Measurements from ENCODE around the gene CACNG5.

The CACNG5 gene

DNA sequence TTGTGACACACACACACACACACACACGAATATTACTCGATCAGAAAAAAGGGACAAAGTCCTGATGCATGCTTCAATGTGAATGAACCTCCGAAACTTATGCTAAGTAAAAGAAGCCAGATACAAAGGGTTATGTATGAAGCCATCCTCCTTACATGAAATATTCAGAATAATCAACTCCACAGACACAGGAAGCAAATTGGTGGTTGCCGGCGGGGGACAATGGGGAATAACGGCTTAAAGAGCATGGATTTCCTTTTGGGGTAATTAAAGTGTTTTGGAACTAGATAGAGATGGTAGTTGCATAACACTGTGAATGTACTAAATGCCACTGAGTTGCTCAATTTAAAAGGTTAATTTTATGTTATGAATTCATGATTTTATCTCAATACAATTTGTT, 8.1 kb upstream of the CACNG5 start:
- no peak for DNase-seq (ENCODE audit: low read depth in 2 of 2)

DNA sequence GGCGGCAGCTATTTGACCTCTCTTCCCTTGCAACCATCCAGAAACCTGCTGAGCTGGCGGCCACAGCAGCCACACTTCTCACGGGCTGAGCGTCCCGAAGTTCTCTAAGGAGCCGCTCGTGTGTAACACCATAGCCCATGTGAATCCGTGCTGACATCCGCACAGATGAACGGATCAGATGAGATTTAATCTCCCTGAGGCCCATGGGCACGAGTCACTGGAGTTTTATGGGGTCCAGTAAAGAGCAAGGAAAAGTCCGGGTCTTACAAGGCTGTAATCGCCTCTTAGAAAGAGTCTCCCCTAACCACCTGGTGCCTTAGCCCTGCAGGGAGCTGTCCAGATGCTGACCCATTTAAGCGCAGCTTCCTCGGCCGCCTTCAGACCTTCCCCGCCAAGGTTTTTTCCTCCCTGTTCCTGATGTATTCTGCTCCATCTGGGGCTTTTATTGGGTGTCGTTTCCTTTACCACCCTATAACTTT, 5.5 kb upstream of the CACNG5 start:
- no peak for DNase-seq (ENCODE audit: low read depth in 2 of 2)

DNA sequence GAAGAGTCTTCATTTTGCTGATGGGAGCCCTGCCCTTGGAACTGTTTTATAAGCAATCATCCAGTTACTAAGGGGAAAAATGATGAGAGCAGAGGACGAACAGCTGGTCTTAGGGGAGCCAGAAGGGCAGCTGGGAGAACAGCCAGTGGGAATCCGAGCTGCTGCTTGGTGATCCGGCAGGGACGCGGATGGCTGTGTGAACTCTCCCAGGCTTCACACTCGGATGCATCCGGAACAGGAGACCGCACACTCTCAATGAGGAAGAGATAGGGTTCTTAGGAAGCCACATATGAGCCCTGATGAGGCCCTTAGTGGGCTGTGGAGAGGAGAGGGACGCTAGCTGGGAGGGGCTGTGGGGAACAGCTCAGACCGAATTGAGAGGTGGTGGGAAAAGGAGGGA, 5.0 kb upstream of the CACNG5 start:
- no peak for DNase-seq (ENCODE audit: low read depth in 2 of 2)

DNA sequence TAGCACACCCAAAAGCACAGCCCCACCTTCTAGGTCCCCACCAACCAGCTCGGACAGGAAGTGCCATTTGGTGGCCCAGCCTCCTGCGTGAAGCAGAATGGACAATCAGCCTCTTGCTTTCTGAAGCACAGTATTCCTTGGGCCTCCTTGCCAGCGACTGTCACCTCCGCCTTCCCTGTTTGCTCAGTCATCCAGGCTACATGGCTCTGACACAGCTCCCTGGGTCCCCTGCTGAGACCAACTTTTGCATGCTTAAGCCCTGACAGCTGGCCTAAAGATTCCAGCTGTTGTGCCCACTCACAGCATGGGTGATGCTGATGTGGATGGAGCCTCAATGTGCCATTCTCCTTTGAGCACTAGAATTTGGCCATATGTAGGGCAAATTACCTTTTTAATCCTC, 4.5 kb upstream of the CACNG5 start:
- no peak for DNase-seq (ENCODE audit: low read depth in 2 of 2)

DNA sequence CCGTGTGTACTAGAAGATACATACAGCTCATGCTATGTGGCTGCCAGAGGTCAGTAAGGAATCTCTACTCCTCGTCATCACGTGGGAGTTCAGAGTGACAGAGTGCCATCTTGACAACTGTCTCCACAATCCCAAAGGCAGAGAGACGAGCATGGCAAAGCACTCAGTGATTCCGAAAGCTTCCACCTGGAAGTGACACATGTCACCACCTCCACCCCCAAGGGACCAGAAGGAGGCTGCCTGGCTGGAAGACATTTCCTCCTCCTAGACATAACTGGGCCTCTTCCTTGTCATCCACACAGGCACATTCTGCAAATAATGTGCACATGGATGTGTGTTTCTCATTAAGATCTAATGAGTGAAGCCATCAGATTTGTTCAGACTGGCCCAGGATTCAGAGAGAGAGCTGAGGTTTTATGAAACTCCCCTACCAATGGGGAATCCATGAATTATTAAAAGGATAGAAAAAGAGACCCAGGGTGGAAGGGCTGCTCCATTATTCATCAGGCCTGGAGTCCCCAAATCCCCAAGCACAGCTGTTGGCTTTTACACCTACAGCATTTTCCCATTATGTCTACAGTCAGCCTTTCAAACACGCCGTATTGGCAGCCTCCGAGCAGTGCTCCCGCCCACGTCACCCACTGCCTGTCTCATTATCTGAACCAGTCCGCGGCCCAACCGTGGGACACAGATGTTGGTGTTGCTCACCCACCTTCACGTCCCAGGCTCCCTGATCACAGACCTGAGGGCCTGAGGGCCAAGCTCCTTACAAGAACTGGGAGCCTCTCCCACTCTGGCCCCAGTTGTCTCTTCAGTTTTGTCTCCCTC, 3.3 kb upstream of the CACNG5 start:
- no peak for DNase-seq (ENCODE audit: low read depth in 2 of 2)

DNA sequence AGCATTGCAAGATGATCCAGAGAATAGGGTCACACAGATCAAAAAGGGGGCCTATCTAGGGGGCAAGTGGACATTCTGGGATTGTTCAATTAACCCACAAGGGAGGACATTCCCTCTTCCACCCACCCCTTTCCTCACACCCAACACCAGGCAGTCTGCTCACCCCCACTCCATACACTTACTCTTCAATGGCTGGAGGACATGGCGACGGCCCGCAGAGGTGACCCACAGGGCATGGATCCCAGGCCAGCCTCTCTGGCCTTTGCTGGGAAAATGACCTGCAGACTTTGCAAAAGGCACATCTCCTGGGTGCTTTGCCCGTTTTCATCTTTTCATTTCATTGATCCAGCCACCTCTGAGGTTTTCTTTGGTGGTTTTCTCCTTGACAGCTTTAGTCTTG, 1.7 kb upstream of the CACNG5 start:
- DNase-seq (ENCODE audit: low read depth in 2 of 2): no peak

DNA sequence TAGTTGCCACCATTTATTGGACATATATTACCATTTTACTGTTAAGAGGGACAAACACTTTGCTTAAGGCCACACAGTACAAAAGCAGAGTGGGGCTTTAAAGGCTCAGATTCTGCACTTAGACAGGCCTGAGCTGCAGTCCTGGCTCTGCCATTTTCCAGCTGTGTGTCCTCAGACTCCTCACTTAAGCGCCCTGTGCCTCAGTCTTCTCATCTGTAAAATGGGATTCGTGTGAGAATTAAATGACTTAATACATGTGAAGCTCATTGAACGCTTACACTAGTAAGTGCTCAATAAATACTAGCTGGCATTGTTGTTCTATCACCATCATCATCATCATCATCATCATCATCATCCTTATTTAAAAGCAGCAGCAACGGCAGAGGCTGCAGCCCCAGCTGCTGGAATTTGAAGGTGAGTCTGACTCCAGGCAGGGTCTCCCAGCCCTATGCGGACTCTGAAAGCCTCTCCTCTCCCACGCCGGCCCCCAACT, 445 bp upstream of the CACNG5 start:
- DNase-seq (ENCODE audit: low read depth in 2 of 2): no peak

DNA sequence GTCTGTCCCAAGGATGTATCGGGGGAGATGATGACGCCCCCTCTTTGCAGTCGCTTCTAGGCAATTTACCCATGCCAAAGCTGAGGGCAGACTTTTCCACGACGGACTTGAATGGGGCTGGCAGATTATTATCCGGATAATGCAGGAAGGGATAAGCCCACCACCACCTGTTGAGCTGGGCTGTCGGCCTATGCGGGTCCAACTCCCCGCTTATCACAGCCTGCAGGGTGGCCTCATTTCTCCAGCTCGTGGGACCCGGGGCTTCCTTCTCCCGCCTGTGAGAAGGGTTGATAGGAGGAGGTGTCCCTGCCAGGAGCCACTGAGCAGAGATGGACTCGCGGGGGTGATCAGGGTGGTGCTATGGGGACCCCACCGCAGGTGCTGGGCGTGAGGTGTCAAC, 559 bp downstream of the CACNG5 start:
- no peak for DNase-seq (ENCODE audit: low read depth in 2 of 2)

DNA sequence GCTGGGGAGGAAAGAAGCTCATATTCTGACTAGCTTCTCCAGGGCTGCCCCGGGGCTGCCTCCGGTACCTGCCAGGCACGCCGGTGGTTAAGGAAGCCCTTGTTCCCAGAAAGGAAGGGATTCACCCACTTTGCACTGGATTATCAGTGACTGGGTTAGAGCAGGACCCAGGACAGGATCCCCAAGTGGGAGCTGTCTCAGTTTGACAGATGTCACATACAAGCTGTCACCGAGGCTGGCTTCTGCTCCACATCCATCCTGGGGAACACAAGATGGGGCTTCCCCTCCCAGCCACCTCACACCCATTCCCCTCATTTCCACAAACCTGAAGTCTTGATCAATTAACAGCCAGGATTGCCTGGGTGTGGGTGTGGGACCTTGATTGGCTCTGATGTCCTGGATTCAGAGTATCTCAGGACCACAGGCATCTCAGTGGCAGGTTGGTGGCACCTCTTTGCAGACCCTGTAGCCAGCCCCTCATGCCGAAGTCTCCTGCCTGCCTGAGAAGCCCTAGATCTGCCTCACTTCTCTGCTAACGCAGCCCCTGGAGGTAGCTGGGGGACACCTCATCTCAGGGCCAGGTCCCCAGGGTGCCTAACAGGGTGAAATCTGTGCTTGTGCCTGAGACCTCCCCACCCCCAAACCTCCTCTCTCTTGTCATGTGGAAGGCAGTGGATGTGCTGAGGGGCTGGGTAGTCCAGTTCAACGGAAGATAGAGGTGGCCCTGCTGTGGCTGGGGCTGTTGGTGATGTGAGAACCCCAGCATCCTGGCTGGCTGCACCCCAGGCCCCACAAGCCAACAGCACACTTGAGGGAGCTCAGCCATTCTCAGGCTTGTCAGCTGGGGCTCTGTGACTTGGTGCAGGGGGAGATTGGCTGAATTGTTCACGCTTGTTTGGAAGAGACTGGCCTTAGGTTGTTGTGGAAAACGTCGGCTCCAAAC, 1.4 kb downstream of the CACNG5 start:
- DNase-seq (ENCODE audit: low read depth in 2 of 2): no peak

DNA sequence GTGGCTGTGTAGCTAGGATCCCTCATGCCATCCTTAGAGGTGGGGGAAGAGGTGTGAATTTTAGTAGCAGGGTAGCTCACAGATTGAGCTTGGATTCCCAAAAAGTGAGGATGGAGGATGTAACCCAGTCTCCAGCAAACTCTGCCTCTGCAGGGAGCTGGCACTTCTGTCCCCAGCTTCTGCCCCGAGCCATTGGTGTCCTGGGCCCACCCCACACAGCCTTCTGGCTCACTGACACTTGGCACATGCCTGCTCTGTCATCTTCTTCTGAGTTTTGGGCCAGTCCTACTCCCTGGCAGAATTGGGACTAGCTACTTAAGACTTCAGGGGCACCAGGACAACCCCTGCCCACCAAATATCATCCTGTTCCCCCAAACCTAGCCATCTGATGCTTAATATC, 2.3 kb downstream of the CACNG5 start:
- DNase-seq (ENCODE audit: low read depth in 2 of 2): no peak

DNA sequence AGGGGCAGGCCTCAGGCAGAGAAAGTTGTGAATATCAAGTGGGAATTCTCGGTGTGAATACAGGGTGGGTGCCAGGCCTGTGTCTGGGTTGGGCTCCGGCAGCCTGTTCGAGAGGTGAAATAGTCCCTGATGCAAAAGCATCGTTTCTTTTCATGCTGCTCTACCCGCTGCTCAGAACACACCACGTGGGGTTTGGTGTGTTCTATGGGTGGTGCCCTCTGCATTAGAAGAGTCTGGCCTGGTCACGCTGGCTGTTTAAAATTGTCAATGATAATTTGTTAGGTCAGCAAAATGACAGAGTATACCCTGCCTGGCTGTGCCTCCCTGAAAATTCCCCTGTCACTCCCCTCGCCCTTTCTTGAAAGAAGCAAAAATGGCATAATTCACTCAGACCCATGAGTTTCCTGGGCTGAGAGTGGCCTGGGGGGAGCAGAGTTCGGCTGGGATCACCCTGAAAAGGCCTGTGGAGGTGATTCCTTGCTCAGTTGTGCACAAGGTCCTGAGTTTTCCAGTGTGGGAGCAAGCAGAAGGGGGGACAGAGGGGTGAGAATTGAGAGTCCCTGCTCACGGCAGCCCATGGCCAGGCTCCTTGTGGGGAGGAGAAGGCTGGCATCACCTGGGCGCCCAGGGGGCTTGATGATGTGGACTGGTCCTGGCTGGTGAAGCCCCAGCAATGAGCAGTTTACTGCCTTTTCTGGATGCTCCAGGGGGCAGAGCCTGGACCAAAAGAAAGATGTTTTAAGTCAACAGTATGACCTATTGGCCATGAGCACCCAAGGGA, 3.2 kb downstream of the CACNG5 start:
- DNase-seq (ENCODE audit: low read depth in 2 of 2): no peak

DNA sequence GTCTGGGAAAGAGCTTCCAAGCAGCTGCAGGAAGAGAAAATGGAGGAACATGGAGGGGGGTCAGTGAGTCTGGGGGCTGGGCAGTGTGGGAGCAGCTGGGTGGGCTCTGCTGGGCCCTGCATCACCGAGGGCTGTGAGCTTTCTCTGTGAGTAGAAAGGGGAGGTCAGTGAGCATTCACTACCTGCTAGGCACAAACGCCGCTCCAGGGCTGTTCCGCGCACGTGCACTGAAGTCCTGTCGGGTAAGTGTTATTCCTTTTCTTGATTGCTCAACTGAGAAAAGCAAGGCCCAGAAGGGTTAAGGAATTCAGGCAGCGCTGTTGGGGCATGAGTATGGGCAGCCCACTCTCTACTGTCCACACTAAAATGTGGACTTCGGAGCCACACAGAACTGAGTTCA, 4.7 kb downstream of the CACNG5 start:
- no peak for DNase-seq (ENCODE audit: low read depth in 2 of 2)

DNA sequence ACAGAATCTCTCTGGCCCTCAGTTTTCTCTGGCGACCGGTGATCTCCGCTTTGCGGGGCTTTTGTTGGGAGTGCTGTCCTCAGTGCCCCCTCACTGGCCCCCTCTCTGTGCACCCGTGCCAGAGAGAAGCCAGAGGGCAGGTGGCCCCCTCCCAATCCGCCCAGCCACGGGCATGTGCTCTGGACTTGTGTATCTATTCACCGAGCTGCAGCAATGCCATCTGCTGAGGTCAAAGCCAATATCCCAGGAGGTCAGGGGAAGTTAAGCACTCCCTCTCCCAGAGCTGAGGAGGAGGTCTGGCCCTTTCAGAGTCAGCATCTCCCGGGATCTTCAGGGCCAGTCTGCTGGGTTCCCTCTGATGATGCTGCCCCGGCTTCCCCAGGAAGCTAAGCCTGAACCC, 5.1 kb downstream of the CACNG5 start:
- DNase-seq (ENCODE audit: low read depth in 2 of 2): no peak

DNA sequence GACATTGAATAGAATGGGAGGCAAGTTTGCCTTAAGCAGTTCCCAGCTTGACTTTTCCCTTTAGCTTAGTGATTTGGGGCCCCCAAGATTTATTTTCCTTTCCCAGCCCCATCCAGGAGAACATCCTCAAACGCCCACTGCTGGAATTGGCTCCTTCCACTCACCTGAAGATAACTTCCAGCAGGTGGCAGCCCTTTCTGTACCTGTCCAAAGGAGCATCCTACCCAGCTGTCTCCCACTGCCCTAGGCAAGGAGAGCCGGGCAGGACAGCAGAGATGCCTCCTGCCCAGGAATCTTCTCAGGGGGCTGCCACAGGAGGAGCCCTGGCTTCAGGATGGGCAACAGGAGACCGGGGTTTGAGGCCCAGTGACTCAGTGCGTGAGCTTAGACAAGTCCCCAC, 6.4 kb downstream of the CACNG5 start:
- DNase-seq (ENCODE audit: low read depth in 2 of 2): no peak

DNA sequence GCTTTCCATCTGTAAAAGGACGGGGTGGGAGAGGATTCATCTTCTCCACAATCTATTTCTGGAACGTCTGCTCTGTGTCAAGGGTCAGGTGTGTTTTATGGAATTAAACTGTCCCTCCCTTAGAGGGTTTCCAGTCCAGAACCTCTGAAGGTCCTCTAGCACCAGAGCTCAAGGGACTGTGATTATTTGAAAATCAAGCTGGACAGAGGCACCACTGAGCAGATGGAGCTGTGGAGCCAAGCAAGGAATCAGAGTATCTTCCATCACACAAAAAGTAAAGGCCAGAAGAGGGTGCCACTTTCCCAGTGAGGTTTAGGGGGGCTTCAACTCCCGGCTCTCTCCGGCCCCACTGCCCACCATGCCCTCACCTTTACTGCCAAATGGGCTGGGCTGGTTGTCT, 6.8 kb downstream of the CACNG5 start:
- DNase-seq (ENCODE audit: low read depth in 2 of 2): no peak

DNA sequence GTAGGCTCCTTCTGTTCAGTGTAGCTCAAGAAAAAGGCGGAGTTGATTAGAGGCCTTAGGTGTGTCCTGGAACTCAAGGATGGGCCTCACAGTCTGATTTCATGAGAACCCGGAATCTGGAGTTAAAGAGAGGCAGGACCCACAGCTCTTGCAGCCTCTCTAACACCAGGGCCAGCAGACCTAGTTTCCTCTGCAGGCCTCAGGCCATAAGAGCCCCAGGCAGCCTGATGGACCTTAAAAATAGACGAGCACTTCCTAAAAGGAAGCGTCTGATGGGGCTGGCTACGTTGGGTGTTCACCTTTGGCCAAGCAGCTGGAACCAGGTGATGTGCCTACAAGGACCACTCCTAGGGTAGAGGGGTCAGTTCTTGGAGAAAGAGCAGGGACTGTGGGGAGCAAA, 7.6 kb downstream of the CACNG5 start:
- no peak for DNase-seq (ENCODE audit: low read depth in 2 of 2)

DNA sequence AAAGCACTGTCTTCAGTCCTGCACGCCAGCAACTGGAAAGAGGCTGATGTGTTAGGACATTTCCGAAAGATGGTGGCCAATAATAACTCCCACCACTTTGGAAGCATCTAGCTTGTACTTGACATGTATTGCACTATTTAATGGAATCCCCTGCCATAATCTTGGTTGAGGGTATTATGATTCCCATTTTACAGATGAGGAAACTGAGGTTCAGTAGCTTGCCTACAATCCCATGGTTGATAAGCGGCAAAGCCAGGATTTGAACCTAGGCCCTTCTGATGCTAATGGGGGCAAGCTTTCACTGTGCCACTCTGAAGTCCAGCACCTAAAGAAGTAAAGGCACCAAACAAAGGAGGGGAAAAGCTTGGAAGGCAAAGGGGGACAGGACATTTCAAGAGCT, 8.0 kb downstream of the CACNG5 start:
- DNase-seq (ENCODE audit: low read depth in 2 of 2): no peak

DNA sequence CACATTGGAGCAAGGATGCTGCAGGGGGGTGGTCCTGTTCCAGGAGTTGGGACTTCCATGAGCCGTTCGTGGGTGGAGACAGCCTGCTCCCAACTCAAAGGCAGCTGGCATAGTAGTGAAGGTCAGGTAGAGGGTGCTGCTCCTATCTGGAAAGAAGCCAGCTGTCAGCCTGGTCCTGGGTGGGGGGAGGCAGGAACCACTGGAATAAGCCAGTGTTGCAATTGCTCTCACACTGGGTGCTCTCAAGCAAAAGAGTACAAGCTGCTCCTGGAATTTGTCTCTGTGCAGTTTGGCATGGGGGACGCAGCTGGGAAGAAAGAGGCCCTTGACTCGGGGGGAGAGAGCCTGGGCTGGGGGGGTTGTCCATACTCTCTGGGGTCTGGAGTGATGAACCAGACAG, 8.7 kb downstream of the CACNG5 start:
- no peak for DNase-seq (ENCODE audit: low read depth in 2 of 2)

DNA sequence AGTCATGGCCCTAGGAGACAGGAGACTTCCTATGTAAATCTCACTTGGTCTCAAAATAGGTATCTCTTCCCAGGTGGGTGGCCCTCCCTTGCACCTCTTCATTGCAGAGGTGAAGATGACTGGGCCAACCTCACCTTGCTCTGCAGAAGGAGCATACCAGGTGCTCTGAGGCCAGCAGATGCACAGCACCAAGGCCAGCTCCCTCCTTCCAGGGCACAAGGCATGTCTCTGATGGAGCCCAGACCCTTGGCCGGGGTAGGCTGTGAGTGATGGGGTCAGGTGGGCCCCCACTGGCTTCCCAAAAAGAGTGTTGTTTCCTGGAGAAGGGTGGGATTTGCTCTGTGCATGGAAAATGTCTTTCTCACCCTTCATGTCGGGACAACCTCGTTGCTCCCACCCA, 12.8 kb downstream of the CACNG5 start:
- no peak for DNase-seq (ENCODE audit: low read depth in 2 of 2)

DNA sequence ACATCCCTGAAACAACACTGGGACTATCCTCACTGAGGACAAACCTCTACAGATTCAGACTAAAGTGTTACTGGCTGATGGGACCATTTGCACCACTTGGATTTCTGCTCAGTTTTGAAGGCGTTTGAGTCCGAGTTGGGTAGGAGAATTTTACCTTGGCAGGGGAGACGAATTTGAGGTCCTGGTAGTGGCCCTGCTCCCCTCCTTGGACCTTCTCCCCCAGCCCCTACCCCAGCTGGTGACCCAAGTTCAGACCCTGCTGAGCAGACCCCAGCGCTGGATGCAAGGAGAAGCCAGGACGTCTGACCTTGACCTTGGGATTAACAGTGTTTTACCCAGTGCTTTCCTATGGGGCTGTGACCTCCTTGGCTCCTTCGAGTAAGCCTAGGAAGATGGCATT, 13.6 kb downstream of the CACNG5 start:
- no peak for DNase-seq (ENCODE audit: low read depth in 2 of 2)

DNA sequence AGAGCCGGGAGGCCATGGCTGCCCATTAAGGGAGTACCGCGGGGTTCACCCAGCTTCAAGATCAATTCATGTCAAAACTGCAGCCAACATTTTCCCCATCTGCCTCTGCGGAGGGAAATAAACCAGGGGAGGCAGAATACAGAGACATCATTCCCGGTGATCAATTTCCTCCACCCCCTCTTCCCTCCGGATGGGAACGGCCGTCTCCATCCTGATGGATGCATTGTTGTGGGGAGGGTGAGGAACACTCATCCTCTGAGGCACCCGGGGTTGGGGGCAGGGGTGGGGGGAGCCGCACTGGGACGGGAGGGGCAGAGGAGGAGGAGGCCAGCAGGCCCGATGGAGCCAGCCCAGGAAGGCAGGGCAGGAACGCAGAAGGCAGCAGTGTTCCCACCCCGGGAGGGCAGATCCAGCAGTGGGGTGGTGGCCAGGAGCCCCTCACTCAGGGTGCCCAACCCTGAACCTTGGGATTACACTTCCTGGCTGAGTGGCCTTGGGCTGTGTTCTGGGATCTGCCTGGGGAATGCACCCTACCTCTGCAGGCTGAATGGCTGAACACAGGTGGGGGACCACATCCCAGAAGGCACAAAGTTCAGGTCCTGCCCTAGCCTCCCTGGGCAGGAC, 14.2 kb downstream of the CACNG5 start:
- no peak for DNase-seq (ENCODE audit: low read depth in 2 of 2)

Measured in stimulated activated CD8-positive, alpha-beta memory T cell treated with anti-CD3 and anti-CD28 coated beads, Interleukin-7, amount 100 ng/mL, for 1 hour (primary cell).